HUES6 (cell line): ENCODE results near the gene THOC7.
A peak's percentile ranks its signal among the peaks of the same experiment; 100 is the strongest.

ENCODE experiments used
- H3K27ac ChIP-seq: 2 replicates; pipeline ENCODE4 v1.7.0; 2013; ENCODE audit warnings: low read depth, mild to moderate bottlenecking, low read length, inconsistent platforms
- H3K27me3 ChIP-seq: 2 replicates; pipeline ENCODE4 v1.6.1; 2013; ENCODE audit warnings: low read length; ENCODE audit not compliant: control insufficient read depth, insufficient read depth
- H3K36me3 ChIP-seq: 2 replicates; pipeline ENCODE4 v1.6.1; 2013; ENCODE audit warnings: low read length; ENCODE audit not compliant: control insufficient read depth, insufficient read depth
- H3K4me1 ChIP-seq: 2 replicates; pipeline ENCODE4 v1.6.1; 2013; ENCODE audit warnings: low read length; ENCODE audit not compliant: control insufficient read depth, insufficient read depth
- H3K4me3 ChIP-seq: 2 replicates; pipeline ENCODE4 v1.5.1; 2013; ENCODE audit warnings: low read depth, low read length
- H3K9ac ChIP-seq: one replicate; pipeline ENCODE4 v1.6.1; 2013; ENCODE audit warnings: mild to moderate bottlenecking, low read length
- H3K9me3 ChIP-seq: 2 replicates; pipeline ENCODE4 v1.6.1; 2013; ENCODE audit warnings: low read depth, low read length; ENCODE audit not compliant: control insufficient read depth, insufficient read depth

The THOC7 gene

DNA sequence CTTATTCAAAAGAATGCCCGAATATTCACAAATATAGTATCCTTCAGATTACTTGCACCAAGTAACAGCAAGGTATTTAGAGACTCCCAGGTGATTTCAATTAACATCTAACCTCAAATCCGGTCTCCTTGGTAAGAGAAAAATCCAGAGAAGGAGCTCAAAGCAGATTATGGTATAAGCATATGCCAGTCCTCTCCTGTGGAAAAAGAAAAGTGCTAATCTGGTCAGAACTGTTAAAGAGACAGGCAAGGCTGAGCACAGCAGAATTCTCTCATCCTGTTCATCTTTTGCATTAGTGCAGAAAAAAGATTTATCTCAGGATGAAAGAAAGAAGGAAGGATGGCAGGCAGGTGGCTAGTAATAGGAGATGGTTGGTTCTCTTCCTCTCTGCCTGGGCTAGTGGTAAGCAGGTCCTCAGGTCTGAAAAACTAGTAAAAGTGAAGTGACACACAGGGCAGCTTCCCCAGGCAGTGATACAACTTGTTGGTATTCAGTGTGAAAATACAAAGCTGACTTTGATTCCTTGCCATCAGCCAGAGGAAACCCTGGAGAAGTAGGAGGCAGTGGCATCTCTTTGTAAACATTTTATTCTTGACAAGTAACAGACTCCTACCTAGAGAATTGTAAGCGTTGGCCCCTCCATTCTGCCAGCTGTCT, 14.3 kb upstream of the THOC7 start:
- Histone ChIP-seq H3K27ac (no peak overlapping the region), H3K9me3 (no peaks in the 10 kb centered on the region), H3K4me3 (no peak overlapping the region), H3K4me1 (peaks cover 14% of the 10 kb centered on the region; the same call in 1 of the 2 replicates), H3K9ac (no peak overlapping the region), H3K36me3 (no peaks in the 10 kb centered on the region), H3K27me3 (no peaks in the 10 kb centered on the region)

- Histone ChIP-seq H3K9ac (no peak overlapping the region), H3K27me3 (no peaks in the 10 kb centered on the region), H3K4me3 (no peak overlapping the region), H3K27ac (no peak overlapping the region), H3K9me3 (no peaks in the 10 kb centered on the region), H3K4me1 (peaks cover 14% of the 10 kb centered on the region), H3K36me3 (no peaks in the 10 kb centered on the region)
These were observed 12.7 kb upstream of the THOC7 start for GRCh38 chr3:63876260-63876659.

- Histone ChIP-seq H3K36me3 (no peaks in the 10 kb centered on the region), H3K9me3 (no peaks in the 10 kb centered on the region), H3K9ac (no peak overlapping the region), H3K27me3 (no peaks in the 10 kb centered on the region), H3K4me1 (peaks cover 18% of the 10 kb centered on the region), H3K4me3 (no peak overlapping the region), H3K27ac (no peak overlapping the region)
These were observed 11.9 kb upstream of the THOC7 start for GRCh38 chr3:63875510-63875909.

- Histone ChIP-seq H3K27me3 (no peaks in the 10 kb centered on the region), H3K9ac (no peak overlapping the region), H3K36me3 (no peaks in the 10 kb centered on the region), H3K9me3 (no peaks in the 10 kb centered on the region), H3K4me3 (no peak overlapping the region), H3K27ac (no peak overlapping the region), H3K4me1 (peaks cover 20% of the 10 kb centered on the region)
These were observed 11.2 kb upstream of the THOC7 start for GRCh38 chr3:63874769-63875168.

- Histone ChIP-seq H3K9ac (no peak overlapping the region), H3K27ac (no peak overlapping the region), H3K4me3 (no peak overlapping the region)
These were observed 8.7 kb upstream of the THOC7 start for GRCh38 chr3:63872135-63872924.

DNA sequence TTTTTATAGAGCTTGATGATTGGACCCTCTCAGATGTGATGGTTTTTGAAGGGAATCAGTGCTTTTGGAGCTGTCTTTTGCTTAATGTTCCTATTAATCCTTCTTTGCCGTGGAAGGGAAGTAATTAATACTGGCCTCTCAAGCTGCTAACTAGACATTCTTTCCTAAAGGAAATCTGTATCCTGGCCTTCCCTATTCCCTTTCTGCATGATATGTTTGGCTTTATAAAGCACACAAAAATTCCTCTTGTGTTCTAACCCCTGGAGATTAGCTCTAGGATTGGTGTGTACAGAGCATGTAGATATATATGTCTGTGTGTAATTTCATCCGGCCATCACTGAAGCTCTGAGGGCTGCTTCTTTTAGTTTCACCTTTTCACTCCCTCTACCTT, 7.0 kb upstream of the THOC7 start:
- H3K9ac ChIP-seq, result no peak overlapping the region
- no peaks in the 10 kb centered on the region; the same call in 1 of the 2 replicates for H3K36me3 ChIP-seq
- no peaks in the 10 kb centered on the region for H3K27me3 ChIP-seq
- peaks cover 6% of the 10 kb centered on the region; the same call in 1 of the 2 replicates for H3K4me1 ChIP-seq
- H3K27ac ChIP-seq, result no peak overlapping the region
- H3K4me3 ChIP-seq, result no peak overlapping the region
- no peaks in the 10 kb centered on the region for H3K9me3 ChIP-seq

More at GRCh38 chr3:63872135-63872924, 8.7 kb upstream of the THOC7 start:
- Histone ChIP-seq H3K27me3 (no peaks in the 10 kb centered on the region), H3K4me1 (peaks cover 7% of the 10 kb centered on the region; the same call in 1 of the 2 replicates), H3K36me3 (no peaks in the 10 kb centered on the region), H3K9me3 (no peaks in the 10 kb centered on the region)

- H3K27me3 ChIP-seq, result no peaks in the 10 kb centered on the region
- no peak overlapping the region for H3K9ac ChIP-seq
- peaks cover 6% of the 10 kb centered on the region for H3K4me1 ChIP-seq
- H3K4me3 ChIP-seq, result no peak overlapping the region
- no peaks in the 10 kb centered on the region for H3K9me3 ChIP-seq
- no peaks in the 10 kb centered on the region; the same call in 1 of the 2 replicates for H3K36me3 ChIP-seq
- H3K27ac ChIP-seq, result no peak overlapping the region
These were observed 6.5 kb upstream of the THOC7 start for GRCh38 chr3:63869940-63870614.

GRCh38 chr3:63867225-63867624, 3.6 kb upstream of the THOC7 start:
- Histone ChIP-seq H3K36me3 (no peaks in the 10 kb centered on the region; the same call in 1 of the 2 replicates), H3K4me1 (peaks cover 17% of the 10 kb centered on the region), H3K27me3 (no peaks in the 10 kb centered on the region), H3K4me3 (no peak overlapping the region), H3K27ac (no peak overlapping the region), H3K9ac (no peak overlapping the region), H3K9me3 (no peaks in the 10 kb centered on the region)

GRCh38 chr3:63864965-63865327, 1.3 kb upstream of the THOC7 start:
- Histone ChIP-seq H3K4me1 (peaks cover 22% of the 10 kb centered on the region), H3K27ac (no peak overlapping the region), H3K36me3 (no peaks in the 10 kb centered on the region; the same call in 1 of the 2 replicates), H3K9me3 (no peaks in the 10 kb centered on the region), H3K9ac (peak overlapping the region; percentile 75), H3K27me3 (no peaks in the 10 kb centered on the region), H3K4me3 (peak overlapping the region; percentile 85)

GRCh38 chr3:63864008-63864964, 681 bp upstream of the THOC7 start:
- peak overlapping the region; percentile 85 for H3K4me3 ChIP-seq
- H3K4me1 ChIP-seq, result peaks cover 26% of the 10 kb centered on the region
- H3K9me3 ChIP-seq, result no peaks in the 10 kb centered on the region
- peak overlapping the region; percentile 90; the same call in 1 of the 2 replicates for H3K27ac ChIP-seq
- no peaks in the 10 kb centered on the region; the same call in 1 of the 2 replicates for H3K36me3 ChIP-seq
- peak overlapping the region; percentile 75 for H3K9ac ChIP-seq
- no peaks in the 10 kb centered on the region for H3K27me3 ChIP-seq
